KOPT-K1 (cell line): ENCODE results near the gene SHCBP1.
A peak's percentile ranks its signal among the peaks of the same experiment; 100 is the strongest.
"Not testable (repeated sequence)": the region's sequence is repeated elsewhere in the genome, so short reads cannot be mapped to it uniquely, and the experiment has no call there.

ENCODE experiments used
- H3K27ac ChIP-seq: fragments of 200-600 bp; sonication (generic); 2 replicates; pipeline ENCODE4 v1.5.1; 2016; ENCODE audit warnings: antibody characterized with exemption, mild to moderate bottlenecking, low read depth, low read length; ENCODE audit not compliant: poor library complexity, severe bottlenecking
- H3K36me3 ChIP-seq: fragments of 200-600 bp; sonication (generic); 2 replicates; pipeline ENCODE4 v1.5.1; 2017; ENCODE audit warnings: antibody characterized with exemption, mild to moderate bottlenecking, low read length, moderate library complexity; ENCODE audit not compliant: insufficient read depth
- H3K9me3 ChIP-seq: fragments of 200-600 bp; sonication (generic); 2 replicates; pipeline ENCODE4 v1.5.1; 2017; ENCODE audit warnings: antibody characterized with exemption, low read length, mild to moderate bottlenecking; ENCODE audit not compliant: insufficient read depth, poor library complexity, severe bottlenecking

The SHCBP1 gene

DNA sequence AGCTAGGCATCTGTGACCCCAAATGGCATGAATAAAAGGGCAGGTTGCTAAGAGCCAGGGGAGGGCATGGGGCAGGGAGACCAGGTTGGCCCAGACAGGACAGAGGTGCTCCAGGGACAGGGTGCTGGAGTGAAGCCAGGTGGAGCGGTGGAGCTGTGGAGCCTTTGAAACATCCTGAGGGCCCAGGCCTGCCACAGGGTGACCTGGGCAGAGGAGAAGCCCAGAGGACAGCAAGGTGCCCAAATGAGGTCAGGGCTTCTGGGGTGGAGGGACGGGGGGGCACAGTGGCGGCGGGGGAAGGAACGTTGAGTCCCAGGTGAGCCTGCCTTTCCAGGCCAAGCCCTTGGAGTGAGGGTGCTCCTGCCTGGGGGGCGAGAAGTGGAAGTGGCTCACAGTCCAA lies 2.5 kb upstream of the SHCBP1 start:
- H3K27ac ChIP-seq, H3K36me3 ChIP-seq, H3K9me3 ChIP-seq: not testable (repeated sequence)

DNA sequence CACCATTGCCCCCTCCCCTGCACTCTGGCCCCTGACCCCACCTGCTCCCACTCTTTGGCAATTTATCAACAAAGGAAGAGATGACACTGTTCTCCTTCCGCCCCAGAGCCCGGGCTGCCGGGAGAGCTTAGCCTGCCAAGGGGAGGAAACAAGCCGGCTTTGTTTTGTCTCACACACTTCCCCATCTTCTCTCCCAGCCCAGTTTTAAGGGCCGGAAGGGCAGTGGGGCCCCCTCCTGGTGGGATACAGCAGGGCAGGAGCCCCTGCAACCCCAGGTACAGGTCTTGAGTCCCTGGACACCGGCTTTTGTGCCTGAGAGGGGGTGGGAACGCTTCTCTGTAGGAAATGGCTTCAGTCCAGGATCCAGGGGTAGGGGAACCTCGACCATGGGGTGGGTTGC lies 2.1 kb upstream of the SHCBP1 start:
- not testable (repeated sequence) for H3K9me3 ChIP-seq, H3K27ac ChIP-seq
- H3K36me3 ChIP-seq, result peaks cover 12% of the 10 kb centered on the region

DNA sequence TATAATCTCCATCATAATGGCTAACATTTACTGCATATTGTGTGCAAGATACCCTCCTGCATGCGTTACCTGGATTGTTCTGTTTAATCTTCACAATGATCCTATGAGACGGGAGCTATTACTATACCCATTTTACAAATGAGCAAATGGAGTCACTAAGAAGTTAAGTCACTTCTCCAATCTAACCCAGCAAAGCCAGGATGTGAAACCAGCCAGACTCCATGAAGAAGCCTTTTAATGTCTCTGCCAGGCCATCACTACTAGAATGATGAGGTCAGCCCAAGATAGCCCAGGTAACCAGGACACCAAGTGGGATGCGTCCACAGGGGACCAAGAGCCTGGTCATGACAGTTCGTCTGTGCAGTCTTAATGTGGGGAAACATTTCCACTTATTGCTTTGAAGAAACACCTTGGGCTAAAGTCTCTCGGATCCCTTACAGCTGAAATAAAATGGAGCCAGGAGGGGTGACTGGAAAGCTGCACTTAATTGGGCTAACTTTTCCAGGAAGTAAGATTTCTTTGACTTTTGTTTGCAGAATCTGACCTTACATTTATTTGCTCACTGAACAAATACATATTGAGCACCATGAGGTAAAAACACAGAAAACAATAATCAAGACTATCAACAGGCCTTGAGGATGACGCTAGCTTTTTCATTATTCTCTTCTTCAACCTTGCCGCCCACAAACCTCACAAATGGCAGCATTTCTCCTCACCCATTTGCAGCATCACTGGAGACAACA lies 926 bp upstream of the SHCBP1 start:
- Histone ChIP-seq H3K9me3 (no peaks in the 10 kb centered on the region), H3K36me3 (peaks cover 23% of the 10 kb centered on the region), H3K27ac (no peak overlapping the region)

DNA sequence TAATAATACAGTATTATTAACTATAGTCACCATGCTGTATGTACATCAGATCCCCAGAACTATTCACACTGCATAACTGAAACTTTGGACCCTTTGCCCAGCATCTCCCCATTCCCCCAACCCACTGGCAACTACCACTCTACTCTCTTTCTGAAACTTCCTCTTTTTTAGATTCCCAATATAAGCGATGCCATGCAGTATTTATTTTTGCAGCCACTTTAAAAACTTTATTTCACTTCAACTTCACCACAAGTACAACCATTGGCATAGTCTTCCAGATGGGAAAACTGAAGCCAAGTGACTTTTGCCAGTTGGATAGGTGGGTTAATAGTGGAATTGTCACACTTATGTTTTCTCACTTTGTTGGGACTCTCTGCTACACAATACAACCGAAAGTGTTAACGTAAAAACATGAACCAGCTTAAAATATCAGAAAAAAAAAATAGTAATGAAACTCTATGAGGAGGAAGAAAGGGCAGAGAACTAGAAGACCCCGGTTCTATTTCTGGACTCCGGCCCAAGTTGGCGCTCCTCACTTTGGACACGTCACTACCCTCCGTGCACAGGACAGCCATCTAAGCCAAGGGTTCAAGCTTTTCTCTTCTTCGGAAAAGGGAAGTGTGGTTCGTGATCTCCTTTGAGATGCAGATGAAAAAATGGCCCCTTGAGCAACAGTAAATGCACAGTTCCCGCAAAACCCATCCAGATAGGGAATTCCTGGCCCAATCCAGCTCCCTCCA lies 743 bp downstream of the SHCBP1 start:
- H3K9me3 ChIP-seq, result no peaks in the 10 kb centered on the region
- H3K27ac ChIP-seq, result peak overlapping the region; percentile 86
- peaks cover 40% of the 10 kb centered on the region for H3K36me3 ChIP-seq

DNA sequence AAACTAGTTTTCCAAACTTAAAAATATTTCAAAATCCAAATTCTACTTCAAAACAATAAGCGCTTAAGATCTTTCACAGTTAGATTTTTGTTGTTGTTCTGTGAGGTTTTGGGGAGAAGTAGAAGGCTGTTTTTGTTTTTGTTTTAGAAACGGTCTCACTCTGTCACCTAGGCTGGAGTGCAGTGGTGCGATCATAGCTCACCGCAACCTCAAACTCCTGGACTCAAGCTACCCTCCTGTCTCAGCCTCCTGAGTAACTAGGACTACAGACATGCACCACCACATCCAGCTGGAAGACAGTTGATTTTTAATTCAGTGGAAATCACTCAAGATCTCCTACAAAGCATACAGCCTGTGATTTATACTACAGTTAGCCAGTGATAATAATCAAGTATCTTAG lies 2.7 kb downstream of the SHCBP1 start:
- Histone ChIP-seq H3K9me3 (no peaks in the 10 kb centered on the region), H3K36me3 (peaks cover 59% of the 10 kb centered on the region), H3K27ac (no peak overlapping the region)

DNA sequence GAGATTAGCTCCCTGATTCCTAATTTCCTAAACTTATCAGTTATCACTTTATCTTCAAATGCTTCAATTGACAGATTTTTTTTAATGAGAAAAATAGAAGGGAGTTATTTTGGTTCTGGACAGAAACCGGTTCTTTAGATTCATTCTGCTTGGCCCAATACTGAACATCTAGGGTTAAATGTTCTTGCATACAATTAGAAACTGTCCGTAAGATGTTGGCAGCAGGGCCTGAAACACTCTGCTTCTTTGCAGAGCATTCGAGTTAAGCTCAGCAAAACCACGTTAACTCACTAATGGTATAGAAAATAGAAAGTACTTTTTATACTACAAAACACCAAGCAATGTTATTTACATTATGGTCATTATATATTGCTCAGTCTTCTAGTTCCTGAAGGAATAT lies 7.2 kb downstream of the SHCBP1 start:
- H3K9me3 ChIP-seq, result no peaks in the 10 kb centered on the region
- no peak overlapping the region for H3K27ac ChIP-seq
- peaks cover 99% of the 10 kb centered on the region for H3K36me3 ChIP-seq

DNA sequence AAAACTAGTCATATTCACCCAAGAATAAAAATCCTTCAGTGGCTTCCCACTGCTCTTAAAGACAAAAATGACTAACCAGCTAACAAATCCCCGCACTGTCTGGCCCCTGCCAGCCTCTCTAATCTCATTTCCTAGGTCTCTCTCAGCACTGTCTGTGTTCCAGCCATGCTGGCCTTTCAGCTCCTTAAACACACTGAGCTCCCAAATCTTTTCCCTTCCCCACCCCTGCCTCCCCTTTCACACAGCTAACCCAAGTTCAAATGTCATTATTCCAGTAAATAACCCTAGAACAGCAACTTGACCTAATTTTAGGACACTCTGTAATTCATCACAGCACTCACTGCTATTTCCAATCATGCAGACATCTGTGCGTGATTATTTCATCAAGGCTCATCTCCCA lies 7.8 kb downstream of the SHCBP1 start:
- Histone ChIP-seq H3K36me3 (peaks cover 99% of the 10 kb centered on the region), H3K9me3 (no peaks in the 10 kb centered on the region), H3K27ac (no peak overlapping the region)

DNA sequence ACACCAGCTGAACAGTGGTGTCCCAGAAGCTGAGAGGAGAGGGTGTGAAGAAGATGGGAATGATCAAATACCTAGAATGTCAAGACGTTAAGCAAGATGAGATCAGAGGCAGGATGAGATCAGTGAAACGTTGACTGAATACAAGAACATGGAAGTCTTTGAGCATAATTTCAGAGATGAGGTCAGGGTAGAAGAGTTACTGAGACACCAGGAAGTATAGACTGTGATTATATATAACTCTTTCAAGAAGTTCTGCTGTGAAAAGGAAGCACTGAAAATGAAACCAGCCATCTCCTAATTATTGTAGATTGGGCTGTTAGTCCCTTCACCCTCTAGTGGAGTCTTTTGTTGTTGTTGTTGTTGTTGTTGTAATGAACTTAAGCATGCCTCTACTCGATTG lies 9.1 kb downstream of the SHCBP1 start:
- Histone ChIP-seq H3K27ac (no peak overlapping the region), H3K36me3 (peaks cover 99% of the 10 kb centered on the region), H3K9me3 (no peaks in the 10 kb centered on the region)

DNA sequence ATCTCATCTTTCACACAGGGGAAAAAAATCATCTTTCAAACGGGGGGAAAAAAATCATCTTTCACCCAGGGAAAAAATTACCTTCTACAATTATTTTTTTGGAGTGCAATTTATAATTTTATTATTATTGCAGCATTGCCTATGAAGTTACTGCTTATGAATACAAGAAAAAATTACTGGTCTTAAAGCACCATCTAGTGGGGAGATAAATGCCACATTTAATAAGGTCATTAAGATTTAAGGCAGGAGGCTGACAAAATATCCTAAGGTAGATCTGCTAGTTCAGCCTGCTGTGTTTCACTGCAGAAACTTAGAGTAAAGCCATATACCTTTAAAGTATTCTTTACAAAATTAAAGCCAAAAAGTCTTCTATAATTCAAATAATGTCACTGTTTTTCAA lies 13.7 kb downstream of the SHCBP1 start:
- peaks cover 97% of the 10 kb centered on the region for H3K36me3 ChIP-seq

DNA sequence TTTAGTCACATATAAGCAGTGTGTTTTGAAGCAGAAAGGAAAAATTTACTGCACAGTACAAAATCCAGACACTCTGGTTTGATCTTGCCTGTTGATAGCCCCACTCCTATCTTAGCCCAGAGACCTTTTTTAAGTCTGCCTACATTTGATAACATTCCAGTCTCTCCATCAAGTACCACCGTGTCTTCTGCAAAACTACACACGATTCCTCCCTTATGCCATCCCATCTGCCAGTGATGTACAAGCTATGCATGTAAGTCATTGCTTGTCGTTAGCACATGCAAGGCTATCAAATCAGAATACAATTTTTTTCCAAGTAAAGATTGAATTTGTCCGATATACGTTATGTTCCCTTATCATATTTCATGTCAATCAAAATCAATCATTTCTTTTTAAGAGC lies 14.9 kb downstream of the SHCBP1 start:
- H3K36me3 ChIP-seq, result peaks cover 97% of the 10 kb centered on the region
- no peaks in the 10 kb centered on the region for H3K9me3 ChIP-seq
- H3K27ac ChIP-seq, result no peak overlapping the region

More for the DNA sequence above, 13.7 kb downstream of the SHCBP1 start:
- no peaks in the 10 kb centered on the region for H3K9me3 ChIP-seq
- H3K27ac ChIP-seq, result no peak overlapping the region

DNA sequence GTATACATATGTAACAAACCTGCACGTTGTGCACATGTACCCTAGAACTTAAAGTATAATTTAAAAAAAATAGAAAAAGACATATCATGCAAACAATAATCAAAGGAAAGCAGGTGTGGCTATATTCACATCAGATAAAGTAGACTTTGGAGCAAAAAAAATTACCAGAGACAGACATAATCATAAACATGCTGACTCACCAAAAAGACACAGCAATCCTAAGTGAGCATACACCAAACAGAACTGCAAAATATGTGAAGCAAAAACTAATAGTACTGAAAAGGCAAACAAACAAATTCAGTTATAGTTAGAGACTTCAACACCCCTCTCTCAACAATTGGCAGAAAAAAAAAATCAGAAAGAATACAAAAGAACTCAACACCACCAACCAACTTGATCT lies 29.9 kb downstream of the SHCBP1 start:
- Histone ChIP-seq H3K36me3 (peaks cover 80% of the 10 kb centered on the region), H3K27ac (no peak overlapping the region), H3K9me3 (peaks cover 29% of the 10 kb centered on the region)

DNA sequence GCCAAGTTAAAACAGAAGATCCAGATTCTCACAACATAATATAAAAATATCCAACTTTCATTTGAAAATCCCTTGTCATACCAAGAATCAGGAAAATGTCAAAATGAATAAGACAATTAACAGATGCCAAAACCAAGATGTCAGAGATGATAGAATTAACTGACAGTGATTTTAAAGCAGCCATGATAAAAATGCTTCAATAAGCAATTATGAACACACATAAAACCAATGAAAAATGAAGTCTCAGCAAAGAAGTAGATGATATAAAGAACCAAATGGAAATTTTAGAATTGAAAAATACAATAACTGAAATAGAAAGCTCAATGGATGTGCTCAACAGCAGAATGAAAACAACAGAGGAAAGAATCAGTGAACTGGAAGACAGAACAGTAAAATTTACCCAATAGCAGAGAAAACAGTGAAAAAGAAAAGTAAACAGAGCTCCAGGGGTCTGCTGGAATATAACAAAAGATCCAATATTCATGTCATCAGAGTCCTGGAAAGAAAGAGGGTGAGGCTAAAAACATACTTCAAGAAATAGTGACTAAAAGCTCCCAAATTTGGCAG lies 35.1 kb downstream of the SHCBP1 start:
- peaks cover 81% of the 10 kb centered on the region for H3K36me3 ChIP-seq
- H3K27ac ChIP-seq, result no peak overlapping the region
- peaks cover 28% of the 10 kb centered on the region for H3K9me3 ChIP-seq

DNA sequence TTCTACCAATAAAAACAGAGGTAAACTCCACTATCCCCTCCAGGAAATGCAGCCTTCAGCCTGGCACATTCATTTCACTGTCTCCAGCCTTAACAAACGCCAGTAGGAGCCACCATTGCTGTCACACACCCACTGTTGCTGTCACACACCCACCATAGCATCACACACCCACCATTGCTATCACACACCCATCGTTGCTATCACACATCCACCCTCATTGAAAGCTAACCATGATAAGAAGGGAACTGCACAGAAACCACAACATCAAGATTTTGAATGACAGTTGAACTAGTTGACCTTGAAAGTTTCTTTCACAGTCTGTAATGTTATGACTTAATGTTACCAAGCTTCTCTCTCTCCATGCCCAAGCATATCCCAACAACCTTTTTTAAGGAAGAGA lies 38.1 kb downstream of the SHCBP1 start:
- H3K9me3 ChIP-seq, result peaks cover 26% of the 10 kb centered on the region
- H3K36me3 ChIP-seq, result peaks cover 85% of the 10 kb centered on the region
- H3K27ac ChIP-seq, result no peak overlapping the region

DNA sequence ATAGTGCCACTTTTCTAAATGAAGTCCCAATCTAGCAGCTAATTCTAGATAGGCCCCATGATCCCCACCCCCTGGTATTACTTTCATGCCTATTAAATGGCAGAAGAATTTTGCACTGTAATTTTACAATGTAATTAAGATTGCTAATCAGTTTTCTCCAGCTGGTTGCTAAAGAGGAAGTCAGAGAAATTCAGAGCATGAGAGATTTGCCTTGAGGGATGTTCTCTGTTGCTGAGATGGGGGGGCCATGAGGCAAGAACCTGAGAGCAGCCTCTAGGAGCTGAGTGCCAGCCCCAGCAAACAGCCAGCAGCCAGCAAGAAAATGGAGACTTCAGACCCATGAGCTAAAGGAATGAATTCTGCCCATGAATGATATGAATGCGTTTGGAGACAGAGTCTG lies 38.9 kb downstream of the SHCBP1 start:
- no peak overlapping the region for H3K27ac ChIP-seq
- H3K36me3 ChIP-seq, result peaks cover 83% of the 10 kb centered on the region
- H3K9me3 ChIP-seq, result peaks cover 19% of the 10 kb centered on the region

DNA sequence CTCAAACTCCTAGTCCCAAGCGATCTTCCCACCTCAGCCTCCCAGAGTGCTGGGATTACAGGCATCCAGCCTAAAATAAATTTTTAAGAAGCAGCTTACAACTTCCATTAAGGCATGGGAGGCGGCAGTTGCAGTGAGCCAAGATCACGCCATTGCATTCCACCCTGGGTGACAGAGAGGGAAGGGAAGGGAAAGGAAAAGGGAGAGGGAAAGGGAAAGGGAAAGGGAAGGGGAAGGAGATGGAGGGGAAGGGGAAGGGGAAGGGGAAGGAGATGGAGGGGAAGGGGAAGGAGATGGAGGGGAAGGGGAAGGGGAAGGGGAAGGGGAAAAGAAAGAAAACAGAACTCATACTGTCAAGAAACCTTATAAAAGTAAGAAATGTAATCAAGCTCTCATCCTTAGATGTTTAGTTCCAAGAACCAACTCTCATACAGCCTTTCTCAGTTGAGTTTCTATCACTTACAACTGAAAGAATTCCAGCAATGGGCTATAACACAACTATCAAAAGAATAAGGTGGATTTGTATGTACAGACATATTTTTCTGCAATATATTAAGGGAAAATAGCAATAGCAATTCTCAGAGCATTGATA lies 43.1 kb downstream of the SHCBP1 start:
- H3K9me3 ChIP-seq, result no peaks in the 10 kb centered on the region
- peaks cover 47% of the 10 kb centered on the region for H3K36me3 ChIP-seq
- no peak overlapping the region for H3K27ac ChIP-seq
